OCI-LY7 (cell line): ENCODE results near the gene CCDC141. TPM values are rescaled to one million over a fixed set of nuclear protein-coding genes. Genes with fewer than 3 reads are reported as not detected.

Source experiments
- BruUV-seq: library from RNA; stranded (reverse); fragments of 400-500 nt; replicated peaks from 2 replicates; lab custom pipeline; 2021; lab: Mats Ljungman, UMichigan
- CTCF ChIA-PET: fragments of 300-600 bp; sonication (Branson Sonifier 250); formaldehyde crosslinking; loops from one replicate; lab custom pipeline; 2022; ENCODE audit warnings: antibody characterized with exemption; ENCODE audit not compliant: unreplicated experiment; lab: Charles Lee
- POLR2A ChIA-PET: fragments of 300-600 bp; sonication (Branson Sonifier 250); formaldehyde crosslinking; loops from one replicate; lab custom pipeline; 2022; ENCODE audit warnings: antibody characterized with exemption; lab: Charles Lee
- DNase-seq: peaks from one replicate; pipeline ENCODE4 v3.0.0-alpha.2; 2015; ENCODE audit warnings: low spot score
- H2AFZ ChIP-seq: fragments of 200-600 bp; sonication (generic), shearing (Covaris generic); 2 replicates; pipeline ENCODE4 v1.6.1; 2014; ENCODE audit warnings: mild to moderate bottlenecking, antibody characterized with exemption, low read length, moderate library complexity
- H3K27ac ChIP-seq: fragments of 200-600 bp; sonication (generic); 2 replicates; pipeline ENCODE4 v1.5.1; 2014; ENCODE audit warnings: mixed run types, low read depth, mild to moderate bottlenecking, moderate library complexity, low read length, inconsistent platforms; ENCODE audit not compliant: poor library complexity, severe bottlenecking
- H3K36me3 ChIP-seq: fragments of 200-600 bp; sonication (generic); 2 replicates; pipeline ENCODE4 v1.6.1; 2014; ENCODE audit warnings: mild to moderate bottlenecking, antibody characterized with exemption, low read length, moderate library complexity, mixed read lengths; ENCODE audit not compliant: insufficient read depth
- H3K4me1 ChIP-seq: fragments of 200-600 bp; sonication (generic); 2 replicates; pipeline ENCODE4 v1.5.1; 2014; ENCODE audit warnings: mild to moderate bottlenecking, low read length; ENCODE audit not compliant: insufficient read depth, poor library complexity, severe bottlenecking
- H3K4me2 ChIP-seq: fragments of 200-600 bp; sonication (generic); 2 replicates; pipeline ENCODE4 v1.6.1; 2014; ENCODE audit warnings: mild to moderate bottlenecking, low read length
- H3K4me3 ChIP-seq: fragments of 200-600 bp; sonication (generic); 2 replicates; pipeline ENCODE4 v1.5.1; 2014; ENCODE audit warnings: mild to moderate bottlenecking, low read depth, low read length; ENCODE audit not compliant: poor library complexity, severe bottlenecking
- H3K79me2 ChIP-seq: fragments of 200-600 bp; sonication (generic); 2 replicates; pipeline ENCODE4 v1.6.1; 2016; ENCODE audit warnings: low read depth, mild to moderate bottlenecking, low read length, moderate library complexity, mixed read lengths; ENCODE audit not compliant: insufficient read depth
- H3K9me2 ChIP-seq: fragments of 200-600 bp; sonication (generic); 2 replicates; pipeline ENCODE4 v1.6.1; 2016; ENCODE audit warnings: mild to moderate bottlenecking, low read length, mixed read lengths; ENCODE audit not compliant: insufficient read depth
- H3K9me3 ChIP-seq: fragments of 200-600 bp; sonication (generic); 2 replicates; pipeline ENCODE4 v1.6.1; 2014; ENCODE audit warnings: mild to moderate bottlenecking, mixed run types, low read length, mixed read lengths
- H4K20me1 ChIP-seq: fragments of 200-600 bp; sonication (generic); 2 replicates; pipeline ENCODE4 v1.6.1; 2014; ENCODE audit warnings: mild to moderate bottlenecking, antibody characterized with exemption, low read length, moderate library complexity, mixed read lengths; ENCODE audit not compliant: insufficient read depth
- EZH2phosphoT487 ChIP-seq: fragments of 200-600 bp; sonication (generic); IDR thresholded peaks from 2 replicates; pipeline ENCODE4 v1.6.1; 2018; ENCODE audit warnings: low read depth, borderline replicate concordance, mild to moderate bottlenecking, mixed run types, antibody characterized with exemption, low read length, moderate library complexity, mixed read lengths
- intact Hi-C: fragments of 100-400 bp; cut with micrococcal nuclease; formaldehyde crosslinking; loops from one replicate; pipeline ENCODE4 v1.10.0; 2022; ENCODE audit not compliant: unreplicated experiment
- total RNA-seq, 2 experiments: library from RNA; depleted of rRNA in 1 of 2; stranded (reverse); fragments of >200 nt in 1 of 2; shearing (Covaris generic) in 1 of 2; gene quantifications; 2 replicates each; pipeline ENCODE4 v1.2.3, GENCODE V29; 2014 to 2022
- TF ChIP-seq, protein P1 (sequence below): fragments of 200-600 bp; sonication (generic); conservative IDR thresholded peaks from 2 replicates; pipeline ENCODE4 v1.5.1; 2014; ENCODE audit warnings: mild to moderate bottlenecking, antibody characterized with exemption, low read length, moderate library complexity, mixed read lengths

CCDC141 gene
- total RNA-seq, 2 experiments from 2014 or later = 0.32 TPM; not detected in 1

DNA sequence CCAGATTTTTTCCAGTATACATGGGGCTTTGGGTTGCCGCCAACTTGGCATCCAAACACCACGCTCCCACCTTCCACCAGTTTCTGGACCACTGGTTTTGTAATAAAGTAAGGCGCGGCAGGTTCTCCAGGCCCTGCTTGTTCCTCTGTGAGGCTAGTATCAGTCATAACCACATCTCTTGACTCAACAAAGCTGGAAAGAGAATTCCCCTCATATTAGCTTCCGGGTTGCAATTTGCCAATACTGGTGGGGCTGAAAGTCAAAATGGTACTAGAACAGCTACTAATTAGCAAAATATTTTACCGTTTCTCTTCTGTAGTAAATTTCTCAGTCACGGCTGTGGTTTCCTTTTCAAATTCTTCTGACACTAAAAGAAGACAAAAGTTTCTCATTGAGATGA is 267.7 kb downstream of the CCDC141 start:
- Histone ChIP-seq H4K20me1 (no peaks in the 10 kb centered on the region), H3K79me2 (no peaks in the 10 kb centered on the region), H3K36me3 (no peaks in the 10 kb centered on the region), H3K9me3 (no peaks in the 10 kb centered on the region), H3K27ac (no peak overlapping the region), H3K4me3 (no peak overlapping the region), H3K9me2 (no peaks in the 10 kb centered on the region; the same call in 1 of the 2 replicates), H3K4me2 (no peak overlapping the region), H2AFZ (no peak overlapping the region), H3K4me1 (no peaks in the 10 kb centered on the region)
- no TSS peak for BruUV-seq
- ChIA-PET CTCF (no interaction called here), POLR2A (interaction anchor here (0.5 to 0.6 kb wide), 2 partner anchors 29 to 49 kb away, joined by 3 read pairs; no protein-coding TSS in a partner anchor)
- TF ChIP-seq, protein P1, sequence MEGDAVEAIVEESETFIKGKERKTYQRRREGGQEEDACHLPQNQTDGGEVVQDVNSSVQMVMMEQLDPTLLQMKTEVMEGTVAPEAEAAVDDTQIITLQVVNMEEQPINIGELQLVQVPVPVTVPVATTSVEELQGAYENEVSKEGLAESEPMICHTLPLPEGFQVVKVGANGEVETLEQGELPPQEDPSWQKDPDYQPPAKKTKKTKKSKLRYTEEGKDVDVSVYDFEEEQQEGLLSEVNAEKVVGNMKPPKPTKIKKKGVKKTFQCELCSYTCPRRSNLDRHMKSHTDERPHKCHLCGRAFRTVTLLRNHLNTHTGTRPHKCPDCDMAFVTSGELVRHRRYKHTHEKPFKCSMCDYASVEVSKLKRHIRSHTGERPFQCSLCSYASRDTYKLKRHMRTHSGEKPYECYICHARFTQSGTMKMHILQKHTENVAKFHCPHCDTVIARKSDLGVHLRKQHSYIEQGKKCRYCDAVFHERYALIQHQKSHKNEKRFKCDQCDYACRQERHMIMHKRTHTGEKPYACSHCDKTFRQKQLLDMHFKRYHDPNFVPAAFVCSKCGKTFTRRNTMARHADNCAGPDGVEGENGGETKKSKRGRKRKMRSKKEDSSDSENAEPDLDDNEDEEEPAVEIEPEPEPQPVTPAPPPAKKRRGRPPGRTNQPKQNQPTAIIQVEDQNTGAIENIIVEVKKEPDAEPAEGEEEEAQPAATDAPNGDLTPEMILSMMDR = no peak
- no peak for TF ChIP-seq EZH2phosphoT487
- intact Hi-C loops = no loop called here
- no peak for DNase-seq

Other genes with a start within 250 kb of the CCDC141 start
- 0.03 and 0.19 TPM in 2 replicates for gene TTN, start 242.7 kb downstream of the CCDC141 start, total RNA-seq (2014; rRNA removed; shearing (Covaris generic))
- gene TTN, start 242.7 kb downstream of the CCDC141 start, total RNA-seq (2022) = under 0.01 and 0.02 TPM in 2 replicates
- 3.2 and 3.6 TPM in 2 replicates for gene SESTD1, start 214.7 kb upstream of the CCDC141 start, total RNA-seq (2014; rRNA removed; shearing (Covaris generic))
- 14.6 and 21.4 TPM in 2 replicates for gene SESTD1, start 214.7 kb upstream of the CCDC141 start, total RNA-seq (2022)